ENCODE results near the gene LIAS.
"Not testable (repeated sequence)": the region's sequence is repeated elsewhere in the genome, so short reads cannot be mapped to it uniquely, and the experiment has no call there.

DNA sequence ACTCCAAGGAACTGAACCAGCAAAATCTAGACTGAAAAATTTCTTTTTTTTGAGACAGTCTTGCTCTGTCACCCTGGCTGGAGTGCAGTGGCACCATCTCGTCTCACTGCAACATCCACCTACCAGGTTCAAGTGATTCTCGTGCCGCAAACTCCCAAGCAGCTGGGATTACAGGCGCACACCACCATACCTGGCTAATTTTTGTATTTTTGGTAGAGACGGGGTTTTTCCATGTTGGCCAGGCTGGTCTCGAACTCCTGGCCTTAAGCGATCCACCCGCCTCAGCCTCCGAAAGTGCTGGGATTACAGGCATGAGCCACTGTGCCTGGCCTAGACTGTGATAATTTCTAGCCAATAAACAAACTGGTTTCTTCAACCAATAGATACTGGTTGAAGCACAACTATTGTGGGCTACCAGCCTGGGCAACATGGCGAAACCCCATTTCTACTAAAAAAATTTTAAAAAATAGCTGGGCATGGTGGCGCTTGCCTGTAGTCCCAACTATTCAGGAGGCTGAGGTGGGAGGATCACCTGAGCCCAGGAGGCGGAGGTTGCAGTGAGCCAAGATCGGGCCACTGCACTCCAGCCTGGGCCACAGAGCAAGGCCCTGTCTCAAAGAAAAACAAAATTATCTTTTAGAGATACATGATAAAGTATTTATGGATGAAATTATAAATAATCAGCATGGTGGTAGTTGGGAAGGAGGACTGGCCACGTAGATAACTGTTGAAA lies 57.0 kb downstream of the LIAS start:
- TF ChIP-seq, protein P1, sequence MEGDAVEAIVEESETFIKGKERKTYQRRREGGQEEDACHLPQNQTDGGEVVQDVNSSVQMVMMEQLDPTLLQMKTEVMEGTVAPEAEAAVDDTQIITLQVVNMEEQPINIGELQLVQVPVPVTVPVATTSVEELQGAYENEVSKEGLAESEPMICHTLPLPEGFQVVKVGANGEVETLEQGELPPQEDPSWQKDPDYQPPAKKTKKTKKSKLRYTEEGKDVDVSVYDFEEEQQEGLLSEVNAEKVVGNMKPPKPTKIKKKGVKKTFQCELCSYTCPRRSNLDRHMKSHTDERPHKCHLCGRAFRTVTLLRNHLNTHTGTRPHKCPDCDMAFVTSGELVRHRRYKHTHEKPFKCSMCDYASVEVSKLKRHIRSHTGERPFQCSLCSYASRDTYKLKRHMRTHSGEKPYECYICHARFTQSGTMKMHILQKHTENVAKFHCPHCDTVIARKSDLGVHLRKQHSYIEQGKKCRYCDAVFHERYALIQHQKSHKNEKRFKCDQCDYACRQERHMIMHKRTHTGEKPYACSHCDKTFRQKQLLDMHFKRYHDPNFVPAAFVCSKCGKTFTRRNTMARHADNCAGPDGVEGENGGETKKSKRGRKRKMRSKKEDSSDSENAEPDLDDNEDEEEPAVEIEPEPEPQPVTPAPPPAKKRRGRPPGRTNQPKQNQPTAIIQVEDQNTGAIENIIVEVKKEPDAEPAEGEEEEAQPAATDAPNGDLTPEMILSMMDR (optimal IDR thresholded peaks at IDR 0.05 in 1 of 3, IDR thresholded peaks at IDR 0.05 in 1 of 3, conservative IDR thresholded peaks at IDR 0.05 in 1 of 3; ENCODE audit: extremely low read depth in 1 of 3, insufficient read depth in 2 of 3, low read length in 3 of 3) = not testable (repeated sequence)
- not testable (repeated sequence) for TF ChIP-seq EZH2 (IDR thresholded peaks at IDR 0.05; ENCODE audit: low read length)
